ENCODE data around the gene ITIH1.

DNA sequence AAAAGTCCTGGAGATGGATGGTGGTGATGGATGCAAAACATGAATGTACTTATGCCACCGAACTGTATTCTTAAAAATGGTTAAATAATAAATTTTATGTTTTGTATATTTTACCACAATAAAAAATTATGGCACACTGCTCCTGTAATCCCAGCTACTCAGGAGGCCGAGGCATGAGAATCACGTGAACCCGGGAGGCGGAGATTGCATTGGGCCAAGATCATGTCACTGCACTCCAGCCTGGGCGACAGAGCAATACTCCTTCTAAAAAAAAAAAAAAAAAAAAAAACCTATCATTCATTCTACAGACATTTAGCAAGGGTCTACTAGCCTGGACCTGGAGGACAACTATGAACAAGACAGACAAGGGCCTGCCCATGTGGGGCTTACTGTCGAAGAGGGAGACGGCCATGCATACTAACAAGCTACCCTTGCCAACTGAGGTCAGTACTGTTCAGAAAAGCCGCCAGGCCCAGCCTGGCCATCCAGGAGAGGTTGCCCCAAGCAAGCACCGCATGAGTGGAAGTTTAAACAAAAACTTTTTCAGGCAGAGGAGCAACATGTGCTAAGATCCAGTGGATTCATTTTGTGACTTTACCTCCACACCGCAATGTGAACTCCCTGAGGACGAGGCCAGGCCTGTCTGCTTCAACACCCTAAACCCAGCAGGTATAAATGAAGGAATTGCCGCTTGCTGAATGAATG, 3.9 kb upstream of the ITIH1 start:
- no peak for TF ChIP-seq CTCF (IDR thresholded peaks at IDR 0.05)
- TF ChIP-seq, protein P1, sequence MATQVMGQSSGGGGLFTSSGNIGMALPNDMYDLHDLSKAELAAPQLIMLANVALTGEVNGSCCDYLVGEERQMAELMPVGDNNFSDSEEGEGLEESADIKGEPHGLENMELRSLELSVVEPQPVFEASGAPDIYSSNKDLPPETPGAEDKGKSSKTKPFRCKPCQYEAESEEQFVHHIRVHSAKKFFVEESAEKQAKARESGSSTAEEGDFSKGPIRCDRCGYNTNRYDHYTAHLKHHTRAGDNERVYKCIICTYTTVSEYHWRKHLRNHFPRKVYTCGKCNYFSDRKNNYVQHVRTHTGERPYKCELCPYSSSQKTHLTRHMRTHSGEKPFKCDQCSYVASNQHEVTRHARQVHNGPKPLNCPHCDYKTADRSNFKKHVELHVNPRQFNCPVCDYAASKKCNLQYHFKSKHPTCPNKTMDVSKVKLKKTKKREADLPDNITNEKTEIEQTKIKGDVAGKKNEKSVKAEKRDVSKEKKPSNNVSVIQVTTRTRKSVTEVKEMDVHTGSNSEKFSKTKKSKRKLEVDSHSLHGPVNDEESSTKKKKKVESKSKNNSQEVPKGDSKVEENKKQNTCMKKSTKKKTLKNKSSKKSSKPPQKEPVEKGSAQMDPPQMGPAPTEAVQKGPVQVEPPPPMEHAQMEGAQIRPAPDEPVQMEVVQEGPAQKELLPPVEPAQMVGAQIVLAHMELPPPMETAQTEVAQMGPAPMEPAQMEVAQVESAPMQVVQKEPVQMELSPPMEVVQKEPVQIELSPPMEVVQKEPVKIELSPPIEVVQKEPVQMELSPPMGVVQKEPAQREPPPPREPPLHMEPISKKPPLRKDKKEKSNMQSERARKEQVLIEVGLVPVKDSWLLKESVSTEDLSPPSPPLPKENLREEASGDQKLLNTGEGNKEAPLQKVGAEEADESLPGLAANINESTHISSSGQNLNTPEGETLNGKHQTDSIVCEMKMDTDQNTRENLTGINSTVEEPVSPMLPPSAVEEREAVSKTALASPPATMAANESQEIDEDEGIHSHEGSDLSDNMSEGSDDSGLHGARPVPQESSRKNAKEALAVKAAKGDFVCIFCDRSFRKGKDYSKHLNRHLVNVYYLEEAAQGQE (IDR thresholded peaks at IDR 0.05; ENCODE audit: insufficient read depth in 1 of 2, low read depth in 2 of 2, low read length in 1 of 2), result no peak
- TF ChIP-seq POLR2AphosphoS5 (IDR thresholded peaks at IDR 0.05; ENCODE audit: low read depth, low read length), result no peak
- TF ChIP-seq SIN3A (IDR thresholded peaks at IDR 0.05; ENCODE audit: borderline replicate concordance, insufficient read depth, low read depth, low read length), result no peak

Data from Panc1 (cell line).